Breast epithelium (tissue), 3 donors: ENCODE data around the gene ZBTB5.

Experiments
- POLR2A ChIP-seq: fragments of 450-650 bp; IDR thresholded peaks from one replicate; pipeline ENCODE4 v1.6.1; 2016; ENCODE audit warnings: antibody characterized with exemption, mild to moderate bottlenecking, moderate library complexity
- POLR2AphosphoS5 ChIP-seq, 3 donors: sonication (generic); formaldehyde crosslinking; IDR thresholded peaks; one replicate each; pipeline ENCODE4 v1.6.1; 2017; ENCODE audit warnings: antibody characterized with exemption in 3 of 3
- TF ChIP-seq, protein P1 (sequence below), 3 donors: fragments of 450-650 bp; IDR thresholded peaks; one replicate each; pipeline ENCODE4 v1.5.1; 2016 to 2017; ENCODE audit warnings: antibody characterized with exemption in 3 of 3, mild to moderate bottlenecking in 3 of 3, moderate library complexity in 3 of 3

DNA sequence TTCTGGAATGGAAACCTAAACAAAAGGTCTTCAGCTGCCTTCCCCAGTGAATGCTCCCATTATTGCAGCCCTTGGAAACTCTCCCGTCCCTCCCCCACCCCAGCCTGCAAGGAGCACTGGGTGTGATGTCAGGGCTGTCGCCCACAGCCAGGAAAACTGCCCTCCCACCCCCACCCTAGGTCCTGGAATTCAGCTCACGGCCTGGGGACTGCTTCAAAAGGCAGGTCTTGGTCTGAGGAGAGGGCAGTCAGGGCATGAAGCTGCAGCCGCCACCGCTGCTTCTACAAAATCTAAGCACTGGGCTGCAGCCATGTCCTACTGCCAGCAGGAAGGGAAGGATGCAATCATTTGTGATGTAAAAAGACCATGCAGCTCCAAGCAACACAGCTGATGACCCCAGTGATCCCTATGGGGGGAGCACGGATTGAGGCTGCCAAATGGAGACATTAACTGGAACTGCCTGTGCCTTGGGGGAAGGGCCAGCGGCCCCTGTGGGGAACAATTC lies 31.3 kb downstream of the ZBTB5 start:
- TF ChIP-seq POLR2A, result no peak
- TF ChIP-seq, protein P1, sequence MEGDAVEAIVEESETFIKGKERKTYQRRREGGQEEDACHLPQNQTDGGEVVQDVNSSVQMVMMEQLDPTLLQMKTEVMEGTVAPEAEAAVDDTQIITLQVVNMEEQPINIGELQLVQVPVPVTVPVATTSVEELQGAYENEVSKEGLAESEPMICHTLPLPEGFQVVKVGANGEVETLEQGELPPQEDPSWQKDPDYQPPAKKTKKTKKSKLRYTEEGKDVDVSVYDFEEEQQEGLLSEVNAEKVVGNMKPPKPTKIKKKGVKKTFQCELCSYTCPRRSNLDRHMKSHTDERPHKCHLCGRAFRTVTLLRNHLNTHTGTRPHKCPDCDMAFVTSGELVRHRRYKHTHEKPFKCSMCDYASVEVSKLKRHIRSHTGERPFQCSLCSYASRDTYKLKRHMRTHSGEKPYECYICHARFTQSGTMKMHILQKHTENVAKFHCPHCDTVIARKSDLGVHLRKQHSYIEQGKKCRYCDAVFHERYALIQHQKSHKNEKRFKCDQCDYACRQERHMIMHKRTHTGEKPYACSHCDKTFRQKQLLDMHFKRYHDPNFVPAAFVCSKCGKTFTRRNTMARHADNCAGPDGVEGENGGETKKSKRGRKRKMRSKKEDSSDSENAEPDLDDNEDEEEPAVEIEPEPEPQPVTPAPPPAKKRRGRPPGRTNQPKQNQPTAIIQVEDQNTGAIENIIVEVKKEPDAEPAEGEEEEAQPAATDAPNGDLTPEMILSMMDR (IDR thresholded peaks at IDR 0.05), result no peak
- TF ChIP-seq POLR2AphosphoS5 (IDR thresholded peaks at IDR 0.05), result no peak
